Liver (tissue), 3 donors: ENCODE results near the gene ZNF592.
"Not testable (repeated sequence)": the region's sequence is repeated elsewhere in the genome, so short reads cannot be mapped to it uniquely, and the experiment has no call there.

ENCODE experiments used
- ATF3 ChIP-seq: IDR thresholded peaks from 2 replicates; pipeline ENCODE4 v1.6.1; 2016; ENCODE audit warnings: antibody characterized with exemption
- CTCF ChIP-seq: fragments of 150-350 bp; IDR thresholded peaks from 2 replicates; pipeline ENCODE4 v1.5.1; 2017; ENCODE audit warnings: improper control_type of control experiment, low read depth, low read length; ENCODE audit not compliant: missing input control
- EGR1 ChIP-seq, 2 donors: IDR thresholded peaks; 2 replicates each; pipeline ENCODE4 v1.6.1; 2016 to 2018; ENCODE audit warnings: antibody characterized with exemption in 2 of 2, low read depth in 2 of 2
- FOXA1 ChIP-seq: IDR thresholded peaks from 2 replicates; pipeline ENCODE4 v1.6.1; 2016; ENCODE audit warnings: antibody characterized with exemption
- GABPA ChIP-seq, 2 donors: IDR thresholded peaks in 1 of 2; conservative IDR thresholded peaks in 1 of 2; 2 replicates each; pipeline ENCODE4 v1.6.1; 2016; ENCODE audit warnings: antibody characterized with exemption in 2 of 2, mild to moderate bottlenecking in 1 of 2, moderate library complexity in 1 of 2
- JUND ChIP-seq, 2 donors: IDR thresholded peaks; 2 replicates each; pipeline ENCODE4 v1.6.1; 2016; ENCODE audit warnings: antibody characterized with exemption in 2 of 2
- RAD21 ChIP-seq, 2 donors: IDR thresholded peaks; 2 replicates each; pipeline ENCODE4 v1.6.1; 2016; ENCODE audit warnings: antibody characterized with exemption in 2 of 2, mild to moderate bottlenecking in 2 of 2
- REST ChIP-seq: IDR thresholded peaks from 2 replicates; pipeline ENCODE4 v1.6.1; 2016; ENCODE audit warnings: antibody characterized with exemption, mild to moderate bottlenecking
- RXRA ChIP-seq, 2 donors: IDR thresholded peaks; 2 replicates each; pipeline ENCODE4 v1.6.1; 2017 to 2018; ENCODE audit warnings: antibody characterized with exemption in 2 of 2, mild to moderate bottlenecking in 1 of 2
- SP1 ChIP-seq: IDR thresholded peaks from 2 replicates; pipeline ENCODE4 v1.6.1; 2018; ENCODE audit warnings: antibody characterized with exemption, mild to moderate bottlenecking
- YY1 ChIP-seq: IDR thresholded peaks from 2 replicates; pipeline ENCODE4 v1.6.1; 2016; ENCODE audit warnings: antibody characterized with exemption, mild to moderate bottlenecking
- TF ChIP-seq, protein P1 (sequence below): IDR thresholded peaks from 2 replicates; pipeline ENCODE4 v1.6.1; 2016; ENCODE audit warnings: antibody characterized with exemption
- donor health status: healthy.
- donor health status: healthy.

GRCh38 chr15:84754889-84755288, 6.5 kb downstream of the ZNF592 start:
- not testable (repeated sequence) for TF ChIP-seq CTCF; ATF3; SP1; JUND (IDR thresholded peaks at IDR 0.05); YY1; RAD21 (IDR thresholded peaks at IDR 0.05); REST; RXRA (IDR thresholded peaks at IDR 0.05); GABPA (IDR thresholded peaks at IDR 0.05 in 1 of 2, conservative IDR thresholded peaks at IDR 0.05 in 1 of 2); FOXA1; EGR1 (IDR thresholded peaks at IDR 0.05; ENCODE audit: low read depth in 2 of 2)
- TF ChIP-seq, protein P1, sequence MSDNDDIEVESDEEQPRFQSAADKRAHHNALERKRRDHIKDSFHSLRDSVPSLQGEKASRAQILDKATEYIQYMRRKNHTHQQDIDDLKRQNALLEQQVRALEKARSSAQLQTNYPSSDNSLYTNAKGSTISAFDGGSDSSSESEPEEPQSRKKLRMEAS, result not testable (repeated sequence)
